CD4-positive, alpha-beta T cell (primary cell): ENCODE results near the gene CPB2. TPM values are rescaled to one million over a fixed set of nuclear protein-coding genes. Genes with fewer than 3 reads are reported as not detected.

Source experiments
- ATAC-seq: fragments of 200-7000 bp; cut with Tn5 transposase; one replicate; pipeline ENCODE4 v1.10.0; 2022; ENCODE audit warnings: mild to moderate bottlenecking; ENCODE audit not compliant: poor library complexity
- CTCF ChIA-PET: fragments of 350-600 bp; sonication (Branson Sonifier 250); formaldehyde crosslinking; loops from one replicate; lab custom pipeline; 2021; ENCODE audit warnings: antibody characterized with exemption, inconsistent platforms; lab: Charles Lee
- POLR2A ChIA-PET: fragments of 350-600 bp; sonication (Branson Sonifier 250); formaldehyde crosslinking; loops from one replicate; lab custom pipeline; 2021; ENCODE audit warnings: antibody characterized with exemption, inconsistent platforms; lab: Charles Lee
- DNase-seq, 14 experiments: peaks; one replicate each; pipeline ENCODE4 v3.0.0-alpha.2; 2013 to 2020; ENCODE audit warnings: mixed read lengths in 2 of 14
- H3K27ac ChIP-seq, 2 donors: one replicate each; pipeline versions ENCODE4 v1.5.1 to v1.7.0; 2013; ENCODE audit warnings: low read length in 2 of 2, low read depth in 1 of 2, mild to moderate bottlenecking in 1 of 2
- H3K27me3 ChIP-seq, 2 experiments: 1 replicate in 1 of 2; 2 replicates in 1 of 2; pipeline versions ENCODE4 v1.6.1 to v1.7.0; 2013; ENCODE audit warnings: low read length in 2 of 2, control low read depth in 1 of 2, mild to moderate bottlenecking in 1 of 2, moderate library complexity in 1 of 2; ENCODE audit not compliant: insufficient read depth in 2 of 2, control insufficient read depth in 1 of 2
- H3K36me3 ChIP-seq: one replicate; pipeline ENCODE4 v1.6.1; 2013; ENCODE audit warnings: low read length, control low read depth; ENCODE audit not compliant: insufficient read depth
- H3K4me1 ChIP-seq: one replicate; pipeline ENCODE4 v1.6.1; 2013; ENCODE audit warnings: low read length, control low read depth; ENCODE audit not compliant: insufficient read depth
- H3K4me3 ChIP-seq: one replicate; pipeline ENCODE4 v1.5.1; 2013; ENCODE audit warnings: mild to moderate bottlenecking, low read length, moderate library complexity
- H3K9me3 ChIP-seq, 2 experiments: 1 replicate in 1 of 2; 2 replicates in 1 of 2; pipeline versions ENCODE4 v1.6.1 to v1.7.0; 2013; ENCODE audit warnings: low read length in 2 of 2, mild to moderate bottlenecking in 2 of 2, control low read depth in 1 of 2, moderate library complexity in 1 of 2; ENCODE audit not compliant: control insufficient read depth in 1 of 2, insufficient read depth in 1 of 2
- H3K27ac Mint-ChIP-seq: one replicate; pipeline ENCODE4 v1.8.0; 2020; ENCODE audit warnings: mixed read lengths
- H3K27me3 Mint-ChIP-seq: one replicate; pipeline ENCODE4 v1.8.0; 2021; ENCODE audit warnings: mixed read lengths
- H3K36me3 Mint-ChIP-seq: one replicate; pipeline ENCODE4 v1.8.0; 2021; ENCODE audit warnings: low read depth, mixed read lengths
- H3K4me1 Mint-ChIP-seq: one replicate; pipeline ENCODE4 v1.8.0; 2021; ENCODE audit warnings: low read depth, mixed read lengths
- H3K4me3 Mint-ChIP-seq: one replicate; pipeline ENCODE4 v1.8.0; 2020; ENCODE audit warnings: mild to moderate bottlenecking, mixed read lengths
- H3K9me3 Mint-ChIP-seq: one replicate; pipeline ENCODE4 v1.8.0; 2020; ENCODE audit warnings: mixed read lengths
- intact Hi-C, 2 experiments: fragments of 100-400 bp; cut with DNase I in 1 of 2; cut with micrococcal nuclease in 1 of 2; formaldehyde crosslinking; loops; one replicate each; pipeline versions ENCODE4 v1.15.1 to v1.9.0; 2023 to 2025; cut with DNase I, micrococcal nuclease
- total RNA-seq, 174 experiments: library from RNA in 2 of 174; stranded (reverse) in 2 of 174; gene quantifications; one replicate each; pipeline ENCODE4 v1.2.3 and lab custom pipeline; 2021 to 2026
- TF ChIP-seq, protein P1 (sequence below): fragments of 200-600 bp; IDR thresholded peaks from one replicate; pipeline ENCODE4 v1.8.0; 2022; ENCODE audit warnings: antibody characterized with exemption, mild to moderate bottlenecking

CPB2 gene
- total RNA-seq, 2 experiments from 2014 or later = not detected

DNA sequence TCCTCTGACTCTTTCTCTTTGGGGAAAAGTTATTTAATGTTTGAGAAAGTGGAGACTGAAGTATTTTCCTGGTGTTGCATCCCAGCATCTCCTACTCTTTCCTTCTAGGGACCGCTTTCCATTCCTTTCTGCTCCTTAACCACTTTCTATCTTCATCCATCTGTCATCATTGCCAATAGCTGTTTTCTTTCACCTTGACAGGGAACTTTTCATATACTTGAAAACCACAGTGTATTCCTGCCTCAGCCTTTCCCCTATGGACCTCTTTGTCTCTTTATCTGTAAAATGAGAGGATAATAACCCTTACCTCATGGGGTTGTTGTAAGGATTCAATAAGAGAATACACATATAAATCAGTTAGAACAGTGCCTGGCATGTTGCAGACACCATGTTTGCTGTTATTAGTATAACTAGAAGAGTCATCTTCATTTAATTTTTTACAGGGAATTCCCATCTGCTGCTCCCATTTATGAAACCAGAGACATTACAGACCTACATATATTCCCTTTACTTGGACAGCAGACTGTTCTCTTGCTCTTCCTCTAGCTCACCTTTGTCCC lies 45.4 kb upstream of the CPB2 start:
- no peaks in the 10 kb centered on the region for H3K27me3 ChIP-seq
- no peak overlapping the region for H3K4me3 ChIP-seq
- DNase-seq = no peak
- H3K27ac ChIP-seq = peak overlapping the region; percentile 20 to 32
- Mint-ChIP-seq H3K9me3 (no peaks in the 10 kb centered on the region), H3K27ac (peak overlapping the region; percentile 79), H3K27me3 (no peaks in the 10 kb centered on the region), H3K36me3 (peaks cover 92% of the 10 kb centered on the region), H3K4me1 (peaks cover 55% of the 10 kb centered on the region), H3K4me3 (no peak overlapping the region)
- H3K4me1 ChIP-seq = peaks cover 2% of the 10 kb centered on the region
- intact Hi-C loops = loop anchor here in 1 of 2 experiments (5.0 kb wide), 1 partner anchor 37 kb away; no protein-coding TSS in a partner anchor
- POLR2A ChIA-PET = interaction anchor here (1.0 to 2.3 kb wide), 3 partner anchors 17 to 145 kb away, joined by 4 to 6 read pairs (median 5); no protein-coding TSS in a partner anchor
- CTCF ChIA-PET = interaction anchor here (1.0 to 4.0 kb wide), 3 partner anchors 8 to 24 kb away, joined by 3 to 19 read pairs (median 3); no protein-coding TSS in a partner anchor
- TF ChIP-seq, protein P1, sequence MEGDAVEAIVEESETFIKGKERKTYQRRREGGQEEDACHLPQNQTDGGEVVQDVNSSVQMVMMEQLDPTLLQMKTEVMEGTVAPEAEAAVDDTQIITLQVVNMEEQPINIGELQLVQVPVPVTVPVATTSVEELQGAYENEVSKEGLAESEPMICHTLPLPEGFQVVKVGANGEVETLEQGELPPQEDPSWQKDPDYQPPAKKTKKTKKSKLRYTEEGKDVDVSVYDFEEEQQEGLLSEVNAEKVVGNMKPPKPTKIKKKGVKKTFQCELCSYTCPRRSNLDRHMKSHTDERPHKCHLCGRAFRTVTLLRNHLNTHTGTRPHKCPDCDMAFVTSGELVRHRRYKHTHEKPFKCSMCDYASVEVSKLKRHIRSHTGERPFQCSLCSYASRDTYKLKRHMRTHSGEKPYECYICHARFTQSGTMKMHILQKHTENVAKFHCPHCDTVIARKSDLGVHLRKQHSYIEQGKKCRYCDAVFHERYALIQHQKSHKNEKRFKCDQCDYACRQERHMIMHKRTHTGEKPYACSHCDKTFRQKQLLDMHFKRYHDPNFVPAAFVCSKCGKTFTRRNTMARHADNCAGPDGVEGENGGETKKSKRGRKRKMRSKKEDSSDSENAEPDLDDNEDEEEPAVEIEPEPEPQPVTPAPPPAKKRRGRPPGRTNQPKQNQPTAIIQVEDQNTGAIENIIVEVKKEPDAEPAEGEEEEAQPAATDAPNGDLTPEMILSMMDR = no peak
- H3K36me3 ChIP-seq = peaks cover 97% of the 10 kb centered on the region
- ATAC-seq = no peak
- no peaks in the 10 kb centered on the region for H3K9me3 ChIP-seq

DNA sequence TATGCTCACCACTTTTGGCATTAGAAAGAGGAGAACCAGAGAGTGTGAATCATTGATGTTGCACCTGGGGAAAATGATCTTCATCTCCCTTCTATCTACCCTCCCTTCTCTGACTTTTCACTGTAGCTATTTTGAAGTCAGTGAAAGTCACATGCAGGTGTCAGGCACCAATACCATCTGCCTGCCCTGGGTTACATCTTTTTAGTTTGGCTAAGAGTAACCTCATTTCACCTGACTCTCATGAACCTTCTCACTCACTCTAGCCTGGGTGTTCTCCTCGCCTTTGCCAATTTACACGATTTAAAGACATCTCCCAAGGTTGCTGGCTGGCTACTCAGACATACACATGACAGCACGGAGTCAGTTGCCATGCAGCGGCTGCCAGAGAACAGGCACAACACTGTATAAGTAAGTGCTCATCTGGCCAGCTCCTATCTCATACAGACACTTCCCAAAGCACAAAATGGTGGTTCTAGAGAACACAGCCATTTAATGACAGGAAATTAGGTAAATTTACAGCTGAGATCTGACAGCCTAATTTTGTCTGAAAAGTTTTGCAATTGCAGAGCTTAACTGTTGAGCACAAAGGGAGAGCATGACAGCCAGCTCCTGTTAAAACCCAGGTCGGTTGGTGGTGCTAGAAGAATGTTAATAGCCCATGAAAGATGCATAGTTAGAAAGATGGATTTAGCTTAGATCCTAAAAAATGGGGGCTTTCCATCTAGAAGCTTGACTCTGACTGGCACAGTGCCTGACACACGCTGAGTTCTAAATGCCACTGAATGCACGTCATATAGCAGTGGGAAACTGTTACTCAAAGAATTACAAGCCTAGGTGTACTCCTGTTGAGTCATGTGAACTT lies 44.7 kb upstream of the CPB2 start:
- ATAC-seq (no peak), DNase-seq (peak in 1 of 14 experiments; percentile 31)
- CTCF ChIA-PET = interaction anchor here (1.0 to 4.0 kb wide), 3 partner anchors 11 to 130 kb away, joined by 3 to 19 read pairs (median 3); no protein-coding TSS in a partner anchor
- Mint-ChIP-seq H3K4me3 (no peak overlapping the region), H3K36me3 (peaks cover 92% of the 10 kb centered on the region), H3K4me1 (peaks cover 52% of the 10 kb centered on the region), H3K27me3 (no peaks in the 10 kb centered on the region), H3K9me3 (no peaks in the 10 kb centered on the region), H3K27ac (peak overlapping the region; percentile 79)
- Histone ChIP-seq H3K36me3 (peaks cover 97% of the 10 kb centered on the region), H3K4me3 (no peak overlapping the region), H3K27ac (peak overlapping the region in 1 of 2 donors; percentile 32), H3K4me1 (peaks cover 2% of the 10 kb centered on the region), H3K9me3 (no peaks in the 10 kb centered on the region), H3K27me3 (no peaks in the 10 kb centered on the region)
- TF ChIP-seq, protein P1 = no peak
- POLR2A ChIA-PET = interaction anchor here (0.6 to 2.3 kb wide), 4 partner anchors 18 to 146 kb away, joined by 3 to 6 read pairs (median 4); partner anchors contain the start of gene LCP1
- intact Hi-C loops = loop anchor here in 1 of 2 experiments (2.0 to 5.0 kb wide), 2 partner anchors 15 to 38 kb away; no protein-coding TSS in a partner anchor

DNA sequence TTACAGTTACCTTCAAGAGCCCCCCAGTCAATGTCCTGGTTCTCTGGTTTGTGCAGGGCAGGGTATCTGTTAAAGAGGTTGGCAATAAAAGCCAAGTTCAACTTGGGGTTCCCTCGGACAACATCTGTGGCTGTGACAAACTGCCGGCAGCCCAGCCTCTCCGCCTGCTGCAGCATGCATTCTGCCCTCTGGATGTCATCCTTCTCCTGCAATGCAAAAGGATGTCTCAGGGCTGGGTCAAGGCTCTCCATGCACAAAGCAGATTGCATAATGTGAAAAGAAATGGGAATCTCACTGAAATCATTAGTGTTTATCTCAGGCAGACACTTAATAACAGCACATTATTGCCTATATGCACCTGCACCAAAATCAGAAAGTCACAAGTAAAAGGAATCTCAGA lies 42.1 kb upstream of the CPB2 start:
- ATAC-seq = no peak
- no peaks in the 10 kb centered on the region for H3K9me3 ChIP-seq
- peaks cover 97% of the 10 kb centered on the region for H3K36me3 ChIP-seq
- POLR2A ChIA-PET = no interaction called here
- Mint-ChIP-seq H3K27ac (peak overlapping the region; percentile 47), H3K4me3 (no peak overlapping the region), H3K9me3 (no peaks in the 10 kb centered on the region), H3K36me3 (peaks cover 92% of the 10 kb centered on the region), H3K4me1 (peaks cover 32% of the 10 kb centered on the region), H3K27me3 (no peaks in the 10 kb centered on the region)
- DNase-seq = peak in 1 of 14 experiments; percentile 23
- H3K4me1 ChIP-seq = peaks cover 2% of the 10 kb centered on the region
- H3K27ac ChIP-seq = no peak overlapping the region
- TF ChIP-seq, protein P1 = peak; percentile 22
- no peak overlapping the region for H3K4me3 ChIP-seq
- intact Hi-C loops = no loop called here
- H3K27me3 ChIP-seq = no peaks in the 10 kb centered on the region
- CTCF ChIA-PET = no interaction called here
